HepG2 (cell line): ENCODE results near the gene CLN6. TPM values are rescaled to one million over a fixed set of nuclear protein-coding genes. Genes with fewer than 3 reads are reported as not detected.

Experiments used
- ATAC-seq: fragments of 200-7000 bp; cut with Tn5 transposase; 3 replicates; pipeline ENCODE4 v1.9.1; 2020; ENCODE audit warnings: mild to moderate bottlenecking, moderate library complexity
- BruUV-seq: library from RNA; stranded (reverse); fragments of 400-500 nt; replicated peaks from 2 replicates; lab custom pipeline; 2021; lab: Mats Ljungman, UMichigan
- CTCF ChIA-PET: fragments of 300-600 bp; formaldehyde crosslinking; extraction: SDS; loops from one replicate; lab custom pipeline; 2021; ENCODE audit warnings: low total read pairs, inconsistent platforms, low intra/inter-chr PET ratio; lab: Yijun Ruan, JAX
- POLR2A ChIA-PET: fragments of 350-600 bp; sonication (Branson Sonifier 250); formaldehyde crosslinking; loops from one replicate; lab custom pipeline; 2020; ENCODE audit warnings: antibody characterized with exemption, inconsistent platforms; lab: Yijun Ruan, JAX
- DNase-seq: peaks from one replicate; pipeline ENCODE4 v3.0.0-alpha.2; 2015; ENCODE audit warnings: low spot score
- FAIRE-seq: peaks from 3 replicates; lab custom pipeline; 2011; peaks lifted over from hg19 to GRCh38; lab: Jason Lieb, UNC
- H2AFZ ChIP-seq: one replicate; pipeline ENCODE4 v1.6.1; 2011; ENCODE audit warnings: low read length, inconsistent platforms
- H3K27ac ChIP-seq: fragments of 300-600 bp; 3 replicates; pipeline ENCODE4 v1.8.0; 2011; ENCODE audit warnings: mixed run types, mild to moderate bottlenecking, mixed read lengths, low read length, inconsistent platforms; ENCODE audit not compliant: insufficient read depth; ENCODE audit errors: extremely low read length
- H3K27me3 ChIP-seq, 2 experiments: fragments of 200-600 bp in 1 of 2; 2 replicates in 1 of 2; 3 replicates in 1 of 2; pipeline versions ENCODE4 v1.6.0 to v1.8.0; 2011; ENCODE audit warnings: low read length in 2 of 2, mild to moderate bottlenecking in 2 of 2, moderate library complexity in 2 of 2, inconsistent platforms in 1 of 2; ENCODE audit not compliant: insufficient read depth in 2 of 2, control insufficient read depth in 1 of 2
- H3K36me3 ChIP-seq, 2 experiments: fragments of 200-600 bp in 1 of 2; replicated peaks in 1 of 2; 2 replicates in 1 of 2; 3 replicates in 1 of 2; pipeline versions ENCODE4 v1.5.1 to v1.8.0; 2011; ENCODE audit warnings: low read length in 2 of 2, inconsistent platforms in 1 of 2; ENCODE audit not compliant: insufficient read depth in 2 of 2, control insufficient read depth in 1 of 2
- H3K4me1 ChIP-seq: 2 replicates; pipeline ENCODE4 v1.5.1; 2012; ENCODE audit warnings: low read length, inconsistent platforms; ENCODE audit not compliant: insufficient read depth
- H3K4me2 ChIP-seq: 2 replicates; pipeline ENCODE4 v1.6.0; 2011; ENCODE audit warnings: low read depth, low read length, inconsistent platforms
- H3K4me3 ChIP-seq, 3 experiments: fragments of 200-600 bp in 1 of 3; sonication (generic), shearing (Covaris generic) in 1 of 3; replicated peaks in 1 of 3; 2 replicates each; pipeline ENCODE4 v1.5.1; 2011 to 2016; ENCODE audit warnings: low read length in 3 of 3, inconsistent platforms in 2 of 3, low read depth in 2 of 3, mild to moderate bottlenecking in 2 of 3, control low read depth in 1 of 3, mixed read lengths in 1 of 3; ENCODE audit not compliant: insufficient read depth in 1 of 3
- H3K79me2 ChIP-seq: one replicate; pipeline ENCODE4 v1.6.1; 2011; ENCODE audit warnings: low read length, inconsistent platforms; ENCODE audit not compliant: insufficient read depth
- H3K9ac ChIP-seq: 2 replicates; pipeline ENCODE4 v1.6.0; 2011; ENCODE audit warnings: mild to moderate bottlenecking, low read depth, low read length, inconsistent platforms; ENCODE audit not compliant: insufficient read depth
- H3K9me3 ChIP-seq: 2 replicates; pipeline ENCODE4 v1.5.1; 2012; ENCODE audit warnings: mild to moderate bottlenecking, low read length
- H4K20me1 ChIP-seq: 2 replicates; pipeline ENCODE4 v1.6.0; 2011; ENCODE audit warnings: inconsistent platforms, mild to moderate bottlenecking, low read length, moderate library complexity; ENCODE audit not compliant: insufficient read depth
- GATAD2A ChIP-seq: IDR thresholded peaks from 2 replicates; pipeline ENCODE4 v1.6.1; 2016
- JUND ChIP-seq: sonication (generic); formaldehyde crosslinking; IDR thresholded peaks from 2 replicates; pipeline ENCODE4 v1.8.0; 2022; ENCODE audit warnings: mild to moderate bottlenecking, missing genetic modification reagents
- RAD21 ChIP-seq: fragments of 450-650 bp; formaldehyde crosslinking; IDR thresholded peaks from 2 replicates; pipeline ENCODE4 v1.5.0; 2020; ENCODE audit warnings: mild to moderate bottlenecking
- SMAD3 ChIP-seq: sonication (generic); formaldehyde crosslinking; IDR thresholded peaks from 2 replicates; pipeline ENCODE4 v1.4.0; 2020; ENCODE audit warnings: missing genetic modification reagents
- SMC3 ChIP-seq: IDR thresholded peaks from 2 replicates; pipeline ENCODE4 v1.6.1; 2011; ENCODE audit warnings: low read length, improper control_type of control experiment
- STAG1 ChIP-seq: sonication (generic); formaldehyde crosslinking; IDR thresholded peaks from 2 replicates; pipeline ENCODE4 v1.4.0; 2020; ENCODE audit warnings: missing genetic modification reagents
- TARDBP ChIP-seq: sonication (generic); formaldehyde crosslinking; IDR thresholded peaks from 2 replicates; pipeline ENCODE4 v1.8.0; 2022; ENCODE audit warnings: mild to moderate bottlenecking, missing genetic modification reagents
- ZNF557 ChIP-seq: sonication (generic); formaldehyde crosslinking; IDR thresholded peaks from 2 replicates; pipeline ENCODE4 v1.4.0; 2020; ENCODE audit warnings: missing genetic modification reagents
- WGBS: methylation state at CpG from one replicate; pipeline ENCODE4 v1.1.6; 2017; ENCODE audit warnings: low lambda C conversion rate; 5-methylcytosine and 5-hydroxymethylcytosine counted together
- in situ Hi-C: cut with HindIII; loops from 2 replicates; pipeline ENCODE4 v1.10.0; 2017; ENCODE audit warnings: low pct_unique_long_range_greater_than_20kb; ENCODE audit not compliant: extremely low pct_ligation_motif_present
- intact Hi-C: fragments of 100-400 bp; cut with micrococcal nuclease; formaldehyde crosslinking; loops from one replicate; pipeline ENCODE4 v1.10.0; 2022; ENCODE audit not compliant: unreplicated experiment
- polyA plus RNA-seq, 8 experiments: library from polyadenylated mRNA; depleted of rRNA in 3 of 8; stranded (reverse) in 7 of 8; unstranded in 1 of 8; fragments of >200 nt; fragmentation: Illumina TruSeq in 4 of 8; extraction: Trizol in 4 of 8; gene quantifications; 2 replicates each; pipeline versions ENCODE4 v1.2.1 to v1.2.3, GENCODE V29; 2011 to 2016; ENCODE audit warnings: low read depth in 4 of 8, missing spikeins in 1 of 8, mixed read lengths in 1 of 8; ENCODE audit not compliant: insufficient read depth in 1 of 8
- total RNA-seq, 5 experiments: library from RNA; depleted of rRNA; stranded (reverse); fragments of >200 nt; fragmentation: Illumina TruSeq; extraction: Trizol; gene quantifications; 2 replicates each; pipeline ENCODE4 v1.2.3, GENCODE V29; 2016; ENCODE audit warnings: low read depth in 1 of 5
- TF ChIP-seq, protein P1 (sequence below): sonication (generic); formaldehyde crosslinking; IDR thresholded peaks from 2 replicates; pipeline ENCODE4 v1.5.0; 2020; ENCODE audit warnings: mild to moderate bottlenecking, missing genetic modification reagents, moderate library complexity
- TF ChIP-seq, protein P2 (sequence below): IDR thresholded peaks from 2 replicates; pipeline ENCODE4 v1.6.1; 2012; ENCODE audit warnings: low read depth, low read length, improper control_type of control experiment
- TF ChIP-seq, protein P3 (sequence below): sonication (generic); formaldehyde crosslinking; conservative IDR thresholded peaks from 2 replicates; pipeline ENCODE4 v1.4.0; 2020; ENCODE audit warnings: mild to moderate bottlenecking, missing genetic modification reagents, moderate library complexity

The CLN6 gene
- total and polyA plus RNA-seq, 2 of the 13 experiments (the other 11 are each of a cell fraction or from before 2014, with no cell fraction given), result 24.9 to 27.1 TPM

GRCh38 chr15:68252925-68253534, 23.5 kb upstream of the CLN6 start:
- peak; percentile 61 for ATAC-seq
- Histone ChIP-seq H3K4me3 (no peak overlapping the region; a peak in 1 of 6 replicates), H3K27ac (no peak overlapping the region), H2AFZ (no peak overlapping the region), H3K9me3 (no peaks in the 10 kb centered on the region)
- 3% methylated on average over 7 of the region's 7 CpGs for WGBS
- in situ Hi-C loops, result no loop called here
- DNase-seq, result peak; percentile 72
- 0 out of 2 replicates have a peak, but pooled peaks have one; percentile 61 for TF ChIP-seq SMAD3
- TF ChIP-seq, protein P1, sequence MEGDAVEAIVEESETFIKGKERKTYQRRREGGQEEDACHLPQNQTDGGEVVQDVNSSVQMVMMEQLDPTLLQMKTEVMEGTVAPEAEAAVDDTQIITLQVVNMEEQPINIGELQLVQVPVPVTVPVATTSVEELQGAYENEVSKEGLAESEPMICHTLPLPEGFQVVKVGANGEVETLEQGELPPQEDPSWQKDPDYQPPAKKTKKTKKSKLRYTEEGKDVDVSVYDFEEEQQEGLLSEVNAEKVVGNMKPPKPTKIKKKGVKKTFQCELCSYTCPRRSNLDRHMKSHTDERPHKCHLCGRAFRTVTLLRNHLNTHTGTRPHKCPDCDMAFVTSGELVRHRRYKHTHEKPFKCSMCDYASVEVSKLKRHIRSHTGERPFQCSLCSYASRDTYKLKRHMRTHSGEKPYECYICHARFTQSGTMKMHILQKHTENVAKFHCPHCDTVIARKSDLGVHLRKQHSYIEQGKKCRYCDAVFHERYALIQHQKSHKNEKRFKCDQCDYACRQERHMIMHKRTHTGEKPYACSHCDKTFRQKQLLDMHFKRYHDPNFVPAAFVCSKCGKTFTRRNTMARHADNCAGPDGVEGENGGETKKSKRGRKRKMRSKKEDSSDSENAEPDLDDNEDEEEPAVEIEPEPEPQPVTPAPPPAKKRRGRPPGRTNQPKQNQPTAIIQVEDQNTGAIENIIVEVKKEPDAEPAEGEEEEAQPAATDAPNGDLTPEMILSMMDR (CRISPR knock-in tag), result peak; percentile 86
- peak; percentile 81 for TF ChIP-seq RAD21 (CRISPR knock-in tag)
- TF ChIP-seq, protein P2, sequence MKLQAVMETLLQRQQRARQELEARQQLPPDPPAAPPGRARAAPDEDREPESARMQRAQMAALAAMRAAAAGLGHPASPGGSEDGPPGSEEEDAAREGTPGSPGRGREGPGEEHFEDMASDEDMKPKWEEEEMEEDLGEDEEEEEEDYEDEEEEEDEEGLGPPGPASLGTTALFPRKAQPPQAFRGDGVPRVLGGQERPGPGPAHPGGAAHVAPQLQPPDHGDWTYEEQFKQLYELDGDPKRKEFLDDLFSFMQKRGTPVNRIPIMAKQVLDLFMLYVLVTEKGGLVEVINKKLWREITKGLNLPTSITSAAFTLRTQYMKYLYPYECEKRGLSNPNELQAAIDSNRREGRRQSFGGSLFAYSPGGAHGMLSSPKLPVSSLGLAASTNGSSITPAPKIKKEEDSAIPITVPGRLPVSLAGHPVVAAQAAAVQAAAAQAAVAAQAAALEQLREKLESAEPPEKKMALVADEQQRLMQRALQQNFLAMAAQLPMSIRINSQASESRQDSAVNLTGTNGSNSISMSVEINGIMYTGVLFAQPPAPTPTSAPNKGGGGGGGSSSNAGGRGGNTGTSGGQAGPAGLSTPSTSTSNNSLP, result 0 out of 2 replicates have a peak, but pooled peaks have one; percentile 18
- TF ChIP-seq GATAD2A (CRISPR knock-in tag), result 0 out of 2 replicates have a peak, but pooled peaks have one; percentile 28
- peak; percentile 88 for TF ChIP-seq STAG1 (CRISPR knock-in tag)
- TF ChIP-seq, protein P3, sequence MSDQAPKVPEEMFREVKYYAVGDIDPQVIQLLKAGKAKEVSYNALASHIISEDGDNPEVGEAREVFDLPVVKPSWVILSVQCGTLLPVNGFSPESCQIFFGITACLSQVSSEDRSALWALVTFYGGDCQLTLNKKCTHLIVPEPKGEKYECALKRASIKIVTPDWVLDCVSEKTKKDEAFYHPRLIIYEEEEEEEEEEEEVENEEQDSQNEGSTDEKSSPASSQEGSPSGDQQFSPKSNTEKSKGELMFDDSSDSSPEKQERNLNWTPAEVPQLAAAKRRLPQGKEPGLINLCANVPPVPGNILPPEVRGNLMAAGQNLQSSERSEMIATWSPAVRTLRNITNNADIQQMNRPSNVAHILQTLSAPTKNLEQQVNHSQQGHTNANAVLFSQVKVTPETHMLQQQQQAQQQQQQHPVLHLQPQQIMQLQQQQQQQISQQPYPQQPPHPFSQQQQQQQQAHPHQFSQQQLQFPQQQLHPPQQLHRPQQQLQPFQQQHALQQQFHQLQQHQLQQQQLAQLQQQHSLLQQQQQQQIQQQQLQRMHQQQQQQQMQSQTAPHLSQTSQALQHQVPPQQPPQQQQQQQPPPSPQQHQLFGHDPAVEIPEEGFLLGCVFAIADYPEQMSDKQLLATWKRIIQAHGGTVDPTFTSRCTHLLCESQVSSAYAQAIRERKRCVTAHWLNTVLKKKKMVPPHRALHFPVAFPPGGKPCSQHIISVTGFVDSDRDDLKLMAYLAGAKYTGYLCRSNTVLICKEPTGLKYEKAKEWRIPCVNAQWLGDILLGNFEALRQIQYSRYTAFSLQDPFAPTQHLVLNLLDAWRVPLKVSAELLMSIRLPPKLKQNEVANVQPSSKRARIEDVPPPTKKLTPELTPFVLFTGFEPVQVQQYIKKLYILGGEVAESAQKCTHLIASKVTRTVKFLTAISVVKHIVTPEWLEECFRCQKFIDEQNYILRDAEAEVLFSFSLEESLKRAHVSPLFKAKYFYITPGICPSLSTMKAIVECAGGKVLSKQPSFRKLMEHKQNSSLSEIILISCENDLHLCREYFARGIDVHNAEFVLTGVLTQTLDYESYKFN (CRISPR knock-in tag), result no peak
- TF ChIP-seq SMC3, result peak; percentile 85
- no peak for TF ChIP-seq ZNF557 (CRISPR knock-in tag)
- no peak for TF ChIP-seq JUND (CRISPR knock-in tag)
- TF ChIP-seq TARDBP (CRISPR knock-in tag), result no peak
- TF ChIP-seq, all 625 proteins: peak for 7
- no TSS peak for BruUV-seq
- H3K9ac ChIP-seq, result no peak overlapping the region
- H3K4me2 ChIP-seq, result peak overlapping the region; percentile 20; the same call in 1 of the 2 replicates
- H3K79me2 ChIP-seq, result no peaks in the 10 kb centered on the region
- no peaks in the 10 kb centered on the region for H3K36me3 ChIP-seq
- ChIA-PET CTCF (interaction anchor here (1.1 to 2.1 kb wide), 6 partner anchors 19 to 130 kb away, joined by 3 to 19 read pairs (median 10); no protein-coding TSS in a partner anchor), POLR2A (interaction anchor here (1.0 kb wide), 1 partner anchor 25 kb away, joined by 4 read pairs; the partner anchor contains the start of gene FEM1B)
- no peaks in the 10 kb centered on the region for H4K20me1 ChIP-seq
- FAIRE-seq, result peak; percentile 85
- 0 out of 5 replicates have a peak, but pooled peaks cover 0 to 6% of the 10 kb centered on the region in 2 experiments for H3K27me3 ChIP-seq
- intact Hi-C loops, result loop anchor here (1.0 kb wide), 2 partner anchors 53 to 130 kb away; no protein-coding TSS in a partner anchor
- H3K4me1 ChIP-seq, result peaks cover 7% of the 10 kb centered on the region
